Stimulated activated CD8-positive, alpha-beta memory T cell treated with anti-CD3 and anti-CD28 coated beads, Interleukin-12 subunit alpha, Interleukin-12 subunit beta, amount 100 ng/mL, for 24 hours (primary cell): Measurements from ENCODE around the gene ARHGAP11A.

Experiments
- DNase-seq: peaks from one replicate; pipeline ENCODE4 v3.0.0-alpha.2; 2020; ENCODE audit errors: extremely low read depth

Gene ARHGAP11A

GRCh38 chr15:32685576-32685975 lies 70.3 kb downstream of the ARHGAP11A start:
- no peak for DNase-seq

- DNase-seq: no peak
These were observed 72.3 kb downstream of the ARHGAP11A start for GRCh38 chr15:32687556-32687955.

- DNase-seq: no peak
These were observed 72.9 kb downstream of the ARHGAP11A start for GRCh38 chr15:32688151-32688639.
